HepG2 (cell line): ENCODE data around the gene PDZD2.

Source experiments
- EZH2 ChIP-seq: conservative IDR thresholded peaks from 2 replicates; pipeline ENCODE4 v1.6.1; 2012; ENCODE audit warnings: mild to moderate bottlenecking, low read depth, low read length, moderate library complexity
- GATAD2A ChIP-seq: IDR thresholded peaks from 2 replicates; pipeline ENCODE4 v1.6.1; 2016
- POLR2G ChIP-seq: fragments of 200-400 bp; formaldehyde crosslinking; IDR thresholded peaks from 2 replicates; pipeline ENCODE4 v1.6.1; 2018; ENCODE audit warnings: mild to moderate bottlenecking, low read depth, low read length, moderate library complexity
- RAD21 ChIP-seq: fragments of 450-650 bp; formaldehyde crosslinking; IDR thresholded peaks from 2 replicates; pipeline ENCODE4 v1.5.0; 2020; ENCODE audit warnings: mild to moderate bottlenecking

- TF ChIP-seq EZH2 (no peak), POLR2G (no peak), GATAD2A (CRISPR knock-in tag) (no peak), RAD21 (CRISPR knock-in tag) (no peak)
These were observed 292.9 kb downstream of the PDZD2 start for GRCh38 chr5:31931874-31932273.
